GM21723 (cell line): ENCODE results near the gene AP5Z1.

ENCODE experiments used
- ATAC-seq: cut with Tn5 transposase; IDR thresholded peaks from one replicate; pipeline ENCODE4 v1.9.1; 2021; ENCODE audit warnings: mild to moderate bottlenecking, moderate library complexity; ENCODE audit not compliant: unreplicated experiment

The AP5Z1 gene

GRCh38 chr7:4819560-4820404 lies 44.4 kb downstream of the AP5Z1 start:
- no peak for ATAC-seq

GRCh38 chr7:4820405-4820966 lies 45.1 kb downstream of the AP5Z1 start:
- ATAC-seq = no peak

- ATAC-seq = no peak
Measured at GRCh38 chr7:4820967-4821471, 45.6 kb downstream of the AP5Z1 start.

- no peak for ATAC-seq
Measured at GRCh38 chr7:4822677-4823076, 47.3 kb downstream of the AP5Z1 start.

GRCh38 chr7:4823441-4824119 lies 48.2 kb downstream of the AP5Z1 start:
- ATAC-seq = no peak

GRCh38 chr7:4824120-4824775 lies 48.8 kb downstream of the AP5Z1 start:
- ATAC-seq = no peak

- ATAC-seq = no peak
Measured at GRCh38 chr7:4825081-4825480, 49.7 kb downstream of the AP5Z1 start.

GRCh38 chr7:4828720-4829383 lies 53.4 kb downstream of the AP5Z1 start:
- ATAC-seq = no peak

- ATAC-seq = no peak
Measured at GRCh38 chr7:4830176-4830575, 54.8 kb downstream of the AP5Z1 start.

- no peak for ATAC-seq
Measured at GRCh38 chr7:4831723-4832495, 56.5 kb downstream of the AP5Z1 start.

- no peak for ATAC-seq
Measured at GRCh38 chr7:4832711-4833110, 57.3 kb downstream of the AP5Z1 start.

GRCh38 chr7:4833176-4833575 lies 57.8 kb downstream of the AP5Z1 start:
- no peak for ATAC-seq

GRCh38 chr7:4833691-4834600 lies 58.5 kb downstream of the AP5Z1 start:
- no peak for ATAC-seq

- ATAC-seq = no peak
Measured at GRCh38 chr7:4834601-4835397, 59.4 kb downstream of the AP5Z1 start.

- no peak for ATAC-seq
Measured at GRCh38 chr7:4835398-4836205, 60.2 kb downstream of the AP5Z1 start.

- no peak for ATAC-seq
Measured at GRCh38 chr7:4836206-4836661, 60.8 kb downstream of the AP5Z1 start.
